Loucy (cell line): ENCODE results near the gene CSF1R.
"Not testable (repeated sequence)": the region's sequence is repeated elsewhere in the genome, so short reads cannot be mapped to it uniquely, and the experiment has no call there.

Source experiments
- H2AFZ ChIP-seq: fragments of 200-600 bp; sonication (generic); 2 replicates; pipeline ENCODE4 v1.6.0; 2016; ENCODE audit warnings: antibody characterized with exemption, mild to moderate bottlenecking, low read length, moderate library complexity
- H3F3A ChIP-seq: fragments of 200-600 bp; 2 replicates; pipeline ENCODE4 v1.6.0; 2016; ENCODE audit warnings: antibody characterized with exemption, low read depth, mild to moderate bottlenecking
- H3K27me3 ChIP-seq: fragments of 200-600 bp; sonication (generic); 2 replicates; pipeline ENCODE4 v1.6.1; 2014; ENCODE audit warnings: low read length, mild to moderate bottlenecking; ENCODE audit not compliant: insufficient read depth, poor library complexity, severe bottlenecking
- H3K36me3 ChIP-seq: fragments of 200-600 bp; sonication (generic); 2 replicates; pipeline ENCODE4 v1.6.1; 2016; ENCODE audit warnings: low read length; ENCODE audit not compliant: insufficient read depth
- H3K4me1 ChIP-seq: fragments of 200-600 bp; sonication (generic); 2 replicates; pipeline ENCODE4 v1.5.1; 2014; ENCODE audit warnings: low read length, mild to moderate bottlenecking; ENCODE audit not compliant: insufficient read depth, poor library complexity, severe bottlenecking
- H3K4me2 ChIP-seq: fragments of 200-600 bp; sonication (generic); 2 replicates; pipeline ENCODE4 v1.6.0; 2014; ENCODE audit warnings: antibody characterized with exemption, low read length, low read depth, mild to moderate bottlenecking; ENCODE audit not compliant: poor library complexity, severe bottlenecking
- H3K4me3 ChIP-seq: fragments of 200-600 bp; sonication (generic); 2 replicates; pipeline ENCODE4 v1.5.1; 2014; ENCODE audit warnings: low read length, mild to moderate bottlenecking, mixed read lengths; ENCODE audit not compliant: poor library complexity, severe bottlenecking
- H3K79me2 ChIP-seq: fragments of 200-600 bp; sonication (generic); 2 replicates; pipeline ENCODE4 v1.6.1; 2014; ENCODE audit warnings: low read length; ENCODE audit not compliant: insufficient read depth
- H3K9ac ChIP-seq: fragments of 200-600 bp; sonication (generic); 2 replicates; pipeline ENCODE4 v1.6.0; 2014; ENCODE audit warnings: mild to moderate bottlenecking, low read depth, low read length, moderate library complexity; ENCODE audit not compliant: poor library complexity, severe bottlenecking
- H3K9me2 ChIP-seq: fragments of 200-600 bp; sonication (generic); replicated peaks from 2 replicates; pipeline ENCODE4 v1.6.1; 2016; ENCODE audit warnings: low read depth, low read length, mixed read lengths
- H3K9me3 ChIP-seq: fragments of 200-600 bp; sonication (generic); 2 replicates; pipeline ENCODE4 v1.6.1; 2014; ENCODE audit warnings: mild to moderate bottlenecking, antibody characterized with exemption, low read length, low read depth; ENCODE audit not compliant: insufficient read depth
- H4K20me1 ChIP-seq: fragments of 200-600 bp; sonication (generic); 2 replicates; pipeline ENCODE4 v1.6.0; 2014; ENCODE audit warnings: antibody characterized with exemption, low read length, mild to moderate bottlenecking; ENCODE audit not compliant: insufficient read depth, poor library complexity, severe bottlenecking
- EZH2phosphoT487 ChIP-seq: fragments of 200-600 bp; IDR thresholded peaks from 2 replicates; pipeline ENCODE4 v1.6.1; 2018; ENCODE audit warnings: antibody characterized with exemption, mild to moderate bottlenecking, moderate library complexity, borderline replicate concordance
- TF ChIP-seq, protein P1 (sequence below): fragments of 200-600 bp; sonication (generic); conservative IDR thresholded peaks from 2 replicates; pipeline ENCODE4 v1.5.1; 2014; ENCODE audit warnings: mild to moderate bottlenecking, antibody characterized with exemption, low read length

Gene CSF1R

DNA sequence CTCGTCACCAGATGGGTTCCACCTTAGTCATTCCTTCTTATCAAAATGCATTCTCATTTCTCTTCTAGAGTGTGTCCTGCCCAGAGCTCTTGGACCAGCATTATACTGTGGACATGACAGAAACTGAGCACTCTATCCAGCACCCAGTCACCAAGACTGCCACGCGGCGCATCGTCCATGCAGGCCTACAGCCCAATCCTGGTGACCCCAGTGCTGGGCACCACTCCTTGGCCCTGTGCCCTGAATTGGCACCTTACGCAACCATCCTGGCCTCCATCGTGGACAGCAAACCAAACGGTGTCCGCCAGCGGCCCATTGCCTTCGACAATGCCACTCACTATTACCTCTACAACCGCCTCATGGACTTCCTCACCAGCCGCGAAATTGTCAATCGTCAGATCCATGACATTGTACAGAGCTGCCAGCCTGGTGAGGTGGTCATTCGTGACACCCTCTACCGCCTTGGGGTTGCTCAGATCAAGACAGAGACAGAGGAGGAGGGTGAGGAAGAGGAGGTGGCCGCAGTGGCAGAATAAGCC is 34.6 kb downstream of the CSF1R start:
- Histone ChIP-seq H3K36me3 (peaks cover 78% of the 10 kb centered on the region), H4K20me1 (no peaks in the 10 kb centered on the region)

GRCh38 chr5:150050172-150050811 is 36.1 kb downstream of the CSF1R start:
- not testable (repeated sequence) for H3K4me2 ChIP-seq, H3K9ac ChIP-seq, H3K79me2 ChIP-seq, H3F3A ChIP-seq, H3K9me2 ChIP-seq, H3K9me3 ChIP-seq, H4K20me1 ChIP-seq, H2AFZ ChIP-seq, H3K4me3 ChIP-seq, H3K27me3 ChIP-seq
- peaks cover 12% of the 10 kb centered on the region for H3K4me1 ChIP-seq
- H3K36me3 ChIP-seq: peaks cover 89% of the 10 kb centered on the region

More for the DNA sequence above, 34.6 kb downstream of the CSF1R start:
- TF ChIP-seq, protein P1, sequence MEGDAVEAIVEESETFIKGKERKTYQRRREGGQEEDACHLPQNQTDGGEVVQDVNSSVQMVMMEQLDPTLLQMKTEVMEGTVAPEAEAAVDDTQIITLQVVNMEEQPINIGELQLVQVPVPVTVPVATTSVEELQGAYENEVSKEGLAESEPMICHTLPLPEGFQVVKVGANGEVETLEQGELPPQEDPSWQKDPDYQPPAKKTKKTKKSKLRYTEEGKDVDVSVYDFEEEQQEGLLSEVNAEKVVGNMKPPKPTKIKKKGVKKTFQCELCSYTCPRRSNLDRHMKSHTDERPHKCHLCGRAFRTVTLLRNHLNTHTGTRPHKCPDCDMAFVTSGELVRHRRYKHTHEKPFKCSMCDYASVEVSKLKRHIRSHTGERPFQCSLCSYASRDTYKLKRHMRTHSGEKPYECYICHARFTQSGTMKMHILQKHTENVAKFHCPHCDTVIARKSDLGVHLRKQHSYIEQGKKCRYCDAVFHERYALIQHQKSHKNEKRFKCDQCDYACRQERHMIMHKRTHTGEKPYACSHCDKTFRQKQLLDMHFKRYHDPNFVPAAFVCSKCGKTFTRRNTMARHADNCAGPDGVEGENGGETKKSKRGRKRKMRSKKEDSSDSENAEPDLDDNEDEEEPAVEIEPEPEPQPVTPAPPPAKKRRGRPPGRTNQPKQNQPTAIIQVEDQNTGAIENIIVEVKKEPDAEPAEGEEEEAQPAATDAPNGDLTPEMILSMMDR: no peak
- no peak for TF ChIP-seq EZH2phosphoT487
- Histone ChIP-seq H3K4me1 (peaks cover 12% of the 10 kb centered on the region), H2AFZ (no peak overlapping the region), H3K4me2 (no peak overlapping the region), H3K4me3 (no peak overlapping the region), H3K27me3 (no peaks in the 10 kb centered on the region), H3F3A (no peaks in the 10 kb centered on the region), H3K9me3 (no peaks in the 10 kb centered on the region), H3K9me2 (no peaks in the 10 kb centered on the region), H3K79me2 (no peaks in the 10 kb centered on the region), H3K9ac (no peak overlapping the region)

- H3K36me3 ChIP-seq: peaks cover 96% of the 10 kb centered on the region; the same call in 1 of the 2 replicates
Measured at GRCh38 chr5:150046031-150046430, 40.3 kb downstream of the CSF1R start.

More at GRCh38 chr5:150046031-150046430, 40.3 kb downstream of the CSF1R start:
- Histone ChIP-seq H4K20me1 (no peaks in the 10 kb centered on the region), H3K4me1 (no peaks in the 10 kb centered on the region), H3K9ac (no peak overlapping the region), H2AFZ (no peak overlapping the region), H3K4me2 (no peak overlapping the region), H3K9me2 (no peaks in the 10 kb centered on the region), H3K79me2 (no peaks in the 10 kb centered on the region), H3K27me3 (no peaks in the 10 kb centered on the region), H3K9me3 (no peaks in the 10 kb centered on the region), H3F3A (no peaks in the 10 kb centered on the region), H3K4me3 (no peak overlapping the region)
- no peak for TF ChIP-seq EZH2phosphoT487
- TF ChIP-seq, protein P1: no peak
